MM.1S (cell line): Measurements from ENCODE around the gene SSH3.

Source experiments
- CTCF ChIP-seq: fragments of 300-600 bp; sonication (generic); IDR thresholded peaks from 2 replicates; pipeline ENCODE4 v1.5.1; 2016; ENCODE audit warnings: antibody characterized with exemption, low read length, mixed read lengths
- EZH2 ChIP-seq: fragments of 300-600 bp; sonication (generic); optimal IDR thresholded peaks from 2 replicates; pipeline ENCODE3; 2017; ENCODE audit warnings: low read depth, mild to moderate bottlenecking, antibody characterized with exemption, low read length, mixed read lengths
- EZH2phosphoT487 ChIP-seq: fragments of 300-600 bp; sonication (generic); IDR thresholded peaks from 2 replicates; pipeline ENCODE4 v1.6.1; 2018; ENCODE audit warnings: antibody characterized with exemption, low read length

GRCh38 chr11:67270256-67271204 is 32.8 kb upstream of the SSH3 start:
- TF ChIP-seq CTCF = no peak
- TF ChIP-seq EZH2 = no peak
- no peak for TF ChIP-seq EZH2phosphoT487
